GM12872 (cell line): Measurements from ENCODE around the gene NRXN2.

Experiments
- TF ChIP-seq, protein P1 (sequence below): IDR thresholded peaks from 3 replicates; pipeline ENCODE4 v1.5.1; 2011; ENCODE audit warnings: low read depth, mild to moderate bottlenecking, low read length, moderate library complexity; ENCODE audit not compliant: insufficient read depth

NRXN2 gene

DNA sequence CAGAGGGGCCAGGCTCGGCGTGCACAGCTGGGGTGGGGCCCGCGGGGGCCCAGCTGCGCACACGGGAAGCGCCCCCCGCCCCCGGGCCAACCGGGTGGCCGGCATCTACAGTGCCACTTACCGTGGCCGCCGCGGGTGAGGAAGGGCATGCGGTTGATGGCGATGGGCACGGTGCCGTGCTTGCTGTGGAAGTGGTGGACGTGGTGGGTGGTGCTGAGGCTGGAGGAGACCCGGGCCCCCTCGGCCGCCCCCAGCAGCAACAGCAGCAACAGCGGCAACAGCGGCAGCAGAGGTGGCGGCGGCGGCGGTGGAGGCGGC is 80.6 kb downstream of the NRXN2 start:
- TF ChIP-seq, protein P1, sequence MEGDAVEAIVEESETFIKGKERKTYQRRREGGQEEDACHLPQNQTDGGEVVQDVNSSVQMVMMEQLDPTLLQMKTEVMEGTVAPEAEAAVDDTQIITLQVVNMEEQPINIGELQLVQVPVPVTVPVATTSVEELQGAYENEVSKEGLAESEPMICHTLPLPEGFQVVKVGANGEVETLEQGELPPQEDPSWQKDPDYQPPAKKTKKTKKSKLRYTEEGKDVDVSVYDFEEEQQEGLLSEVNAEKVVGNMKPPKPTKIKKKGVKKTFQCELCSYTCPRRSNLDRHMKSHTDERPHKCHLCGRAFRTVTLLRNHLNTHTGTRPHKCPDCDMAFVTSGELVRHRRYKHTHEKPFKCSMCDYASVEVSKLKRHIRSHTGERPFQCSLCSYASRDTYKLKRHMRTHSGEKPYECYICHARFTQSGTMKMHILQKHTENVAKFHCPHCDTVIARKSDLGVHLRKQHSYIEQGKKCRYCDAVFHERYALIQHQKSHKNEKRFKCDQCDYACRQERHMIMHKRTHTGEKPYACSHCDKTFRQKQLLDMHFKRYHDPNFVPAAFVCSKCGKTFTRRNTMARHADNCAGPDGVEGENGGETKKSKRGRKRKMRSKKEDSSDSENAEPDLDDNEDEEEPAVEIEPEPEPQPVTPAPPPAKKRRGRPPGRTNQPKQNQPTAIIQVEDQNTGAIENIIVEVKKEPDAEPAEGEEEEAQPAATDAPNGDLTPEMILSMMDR = no peak

DNA sequence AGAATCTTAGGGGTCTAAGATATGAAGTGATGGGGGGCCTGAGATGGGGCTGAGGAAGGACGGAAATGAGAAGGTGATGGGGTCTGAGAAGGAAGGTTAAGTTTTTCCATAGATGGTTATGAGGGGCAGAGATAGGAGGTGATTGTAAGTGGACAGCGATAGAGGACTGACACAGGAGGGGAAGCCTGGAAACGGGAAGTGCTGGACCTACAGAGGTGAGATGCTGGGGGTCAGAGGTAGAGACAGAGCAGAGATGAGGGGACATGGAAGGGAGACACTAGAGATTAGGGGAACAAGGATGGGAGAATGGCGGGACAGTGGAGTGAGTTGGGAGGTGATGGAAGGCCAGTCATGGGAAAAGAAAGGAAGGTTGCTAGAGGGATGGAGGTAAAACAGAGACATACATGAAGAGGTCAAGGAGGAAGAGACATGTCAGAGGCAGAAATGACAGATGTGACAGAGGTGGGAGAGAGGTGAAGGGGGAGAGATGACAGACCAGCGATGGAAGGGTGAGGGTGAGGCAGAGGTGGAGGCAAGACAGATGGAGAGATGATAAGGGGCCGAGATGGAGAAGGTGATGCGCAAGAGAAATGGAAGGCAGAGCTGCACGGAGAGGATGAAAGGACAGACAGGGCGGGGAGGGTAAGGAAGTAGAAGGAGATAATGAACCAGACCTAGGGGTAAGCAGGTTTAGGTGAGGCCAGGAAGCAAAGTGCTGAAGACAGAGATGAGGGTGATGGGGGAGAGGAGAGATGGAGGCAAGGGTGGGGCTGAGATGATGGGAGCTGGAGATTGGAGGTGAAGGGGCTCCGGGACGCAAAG is 81.2 kb downstream of the NRXN2 start:
- TF ChIP-seq, protein P1 = no peak

DNA sequence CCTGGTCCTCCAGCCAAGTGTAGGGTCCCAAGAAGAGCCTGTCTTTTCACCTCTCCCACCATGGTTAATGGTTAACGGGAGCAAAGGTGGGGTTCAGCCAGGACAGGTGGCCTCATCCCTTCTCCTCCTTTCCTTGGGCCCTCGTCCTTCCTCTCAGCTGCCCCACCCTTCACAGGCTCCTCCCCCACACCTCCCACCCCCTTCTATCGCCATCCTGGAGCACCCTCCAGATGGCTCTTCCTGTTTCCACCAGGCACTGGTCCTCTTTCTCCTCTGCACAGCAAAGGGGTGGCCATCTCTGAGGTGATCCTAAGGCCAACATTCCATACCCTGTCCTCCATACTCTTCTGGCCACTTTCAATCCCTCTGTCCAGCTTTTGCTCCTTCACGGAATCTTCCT is 83.1 kb downstream of the NRXN2 start:
- TF ChIP-seq, protein P1 = no peak

DNA sequence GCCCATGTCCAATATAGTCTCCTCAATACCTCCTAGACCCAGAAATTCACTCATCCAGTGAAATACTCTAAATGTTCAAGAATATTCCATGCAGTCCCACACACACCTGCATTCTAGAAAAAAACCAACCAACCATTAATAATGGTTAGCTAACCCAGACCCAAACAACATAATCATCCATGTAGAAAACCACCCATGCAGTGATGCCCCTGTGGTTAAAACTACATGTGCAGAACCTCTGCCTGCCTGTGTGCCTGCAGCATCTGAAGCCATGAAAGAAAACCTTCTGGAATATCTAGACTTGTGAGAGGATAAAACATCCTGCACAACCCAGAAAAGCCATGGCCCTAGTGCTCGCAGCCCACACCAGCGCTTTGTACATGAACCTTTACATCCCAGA is 84.2 kb downstream of the NRXN2 start:
- TF ChIP-seq, protein P1 = no peak

DNA sequence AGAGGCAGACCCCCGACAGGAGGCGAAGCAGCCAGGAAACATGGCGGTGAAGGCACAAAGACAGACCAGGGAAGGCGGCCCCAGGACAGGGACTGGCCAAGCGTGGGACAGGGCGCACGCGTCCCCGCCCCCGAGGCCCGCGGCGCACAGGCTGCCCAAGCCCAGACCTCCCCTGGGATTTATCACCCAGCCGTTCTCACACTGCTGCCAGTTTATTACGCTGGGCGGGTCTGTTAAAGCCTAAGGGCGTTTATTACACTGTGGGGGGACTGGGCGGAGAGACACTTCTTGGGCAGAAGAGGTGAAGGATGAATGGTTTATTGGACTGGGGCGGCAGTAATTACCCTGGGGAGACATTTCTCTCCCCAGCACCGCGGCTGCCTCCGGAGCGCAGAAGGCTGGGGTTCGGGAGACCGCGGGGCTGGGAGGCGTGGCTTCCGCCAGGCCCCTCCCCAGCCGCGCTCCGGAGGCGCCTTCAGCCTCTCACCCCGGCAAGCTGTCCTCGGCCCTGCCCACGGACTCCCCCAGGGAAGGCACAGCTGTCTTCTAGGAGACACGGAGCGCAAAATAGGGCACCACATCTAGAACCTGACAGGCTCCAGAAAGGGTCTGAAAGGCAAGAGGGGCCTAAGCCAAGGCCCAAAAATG is 84.9 kb downstream of the NRXN2 start:
- TF ChIP-seq, protein P1 = no peak

DNA sequence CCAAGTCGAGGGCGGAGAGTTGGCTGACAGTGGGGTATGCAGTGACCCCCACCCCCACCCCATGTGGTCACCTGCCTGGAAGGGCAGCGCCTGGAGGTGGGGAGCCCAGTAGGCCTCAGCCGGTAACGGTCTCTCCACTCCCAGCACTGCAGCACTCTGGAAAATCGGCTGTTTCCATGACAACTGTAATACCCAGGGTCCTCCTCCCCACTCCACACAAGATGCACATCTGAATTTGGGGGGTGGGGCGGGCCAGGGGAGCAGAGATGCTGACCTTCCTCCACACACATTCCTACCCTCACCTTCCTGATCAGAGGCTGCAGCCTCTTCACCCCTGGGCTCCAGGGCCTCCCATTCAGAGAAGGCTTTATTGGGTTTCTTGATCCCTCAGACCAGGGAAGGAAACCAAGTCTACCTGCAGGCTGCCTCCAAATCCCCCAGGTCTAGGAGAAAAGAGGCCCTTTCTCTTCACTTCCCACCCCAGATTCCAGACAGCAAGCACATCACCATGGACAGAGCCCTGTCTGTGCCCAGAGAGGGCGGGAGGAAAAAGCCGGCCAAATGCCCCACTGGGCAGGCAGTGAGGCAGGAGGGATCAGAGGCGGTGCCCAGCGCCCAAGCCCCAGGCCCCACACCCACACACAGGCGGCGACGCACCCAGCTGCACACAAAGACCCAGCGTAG is 85.5 kb downstream of the NRXN2 start:
- TF ChIP-seq, protein P1 = no peak

DNA sequence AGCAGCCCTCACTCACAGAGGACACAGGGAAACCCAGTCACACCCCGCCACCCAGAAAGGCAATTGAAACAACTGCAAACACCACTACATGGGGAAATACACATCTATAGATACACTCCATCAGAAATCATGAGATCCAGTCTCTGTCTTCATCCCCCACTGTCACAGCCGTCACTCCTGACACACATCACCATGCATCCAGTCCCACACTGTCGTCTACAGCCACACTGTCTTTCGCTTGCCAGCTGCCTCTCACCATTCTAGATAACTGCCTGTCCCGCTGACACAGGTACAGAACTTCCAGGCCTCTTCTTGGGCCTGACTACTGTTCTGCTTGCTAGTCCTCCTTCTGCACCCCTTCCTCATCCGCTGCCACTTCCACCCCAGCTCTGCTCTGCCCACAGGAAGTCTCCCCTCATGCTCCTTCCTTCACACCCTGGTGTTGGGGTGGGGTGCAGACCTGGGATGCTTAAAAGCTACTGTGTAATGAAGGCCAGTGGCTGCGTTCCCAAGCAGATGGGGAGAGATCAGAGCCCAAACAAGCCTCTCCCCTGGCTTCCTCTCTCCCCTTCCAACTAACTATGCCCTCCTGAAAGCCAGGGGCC is 89.3 kb downstream of the NRXN2 start:
- TF ChIP-seq, protein P1 = no peak
